Trophoblast cell (in vitro differentiated cells and primary cell): Measurements from ENCODE around the gene TEX2.

ENCODE experiments used
- DNase-seq, 2 donors: peaks; one replicate each; pipeline ENCODE4 v3.0.0-alpha.2; 2016
- H2AFZ ChIP-seq: 2 replicates; pipeline ENCODE4 v1.6.1; 2013; ENCODE audit warnings: low read length, moderate library complexity, mild to moderate bottlenecking; ENCODE audit not compliant: insufficient read depth, poor library complexity
- H2AK5ac ChIP-seq: 2 replicates; pipeline ENCODE4 v1.6.1; 2013; ENCODE audit warnings: mild to moderate bottlenecking, low read length
- H2BK120ac ChIP-seq: 2 replicates; pipeline ENCODE4 v1.6.1; 2013; ENCODE audit warnings: low read length, mild to moderate bottlenecking, moderate library complexity; ENCODE audit not compliant: insufficient read depth, poor library complexity
- H2BK12ac ChIP-seq: 2 replicates; pipeline ENCODE4 v1.6.1; 2013; ENCODE audit warnings: mild to moderate bottlenecking, low read length, moderate library complexity
- H2BK5ac ChIP-seq: 2 replicates; pipeline ENCODE4 v1.6.1; 2013; ENCODE audit warnings: low read length, low read depth, moderate library complexity, mild to moderate bottlenecking; ENCODE audit not compliant: poor library complexity
- H3K14ac ChIP-seq: 2 replicates; pipeline ENCODE4 v1.6.1; 2013; ENCODE audit warnings: mild to moderate bottlenecking, low read length
- H3K18ac ChIP-seq: 2 replicates; pipeline ENCODE4 v1.6.1; 2013; ENCODE audit warnings: mild to moderate bottlenecking, low read length
- H3K23ac ChIP-seq: 2 replicates; pipeline ENCODE4 v1.6.1; 2013; ENCODE audit warnings: low read length
- H3K27ac ChIP-seq: 2 replicates; pipeline ENCODE4 v1.5.1; 2013; ENCODE audit warnings: low read depth, mild to moderate bottlenecking, inconsistent platforms, low read length, moderate library complexity
- H3K27me3 ChIP-seq: 2 replicates; pipeline ENCODE4 v1.6.1; 2013; ENCODE audit warnings: inconsistent platforms, mild to moderate bottlenecking, low read length, moderate library complexity; ENCODE audit not compliant: insufficient read depth
- H3K36me3 ChIP-seq, 2 experiments: 1 replicate in 1 of 2; 2 replicates in 1 of 2; pipeline ENCODE4 v1.6.1; 2013; ENCODE audit warnings: low read length in 2 of 2, mild to moderate bottlenecking in 2 of 2, moderate library complexity in 1 of 2; ENCODE audit not compliant: insufficient read depth in 2 of 2, control insufficient read depth in 1 of 2
- H3K4ac ChIP-seq: 2 replicates; pipeline ENCODE4 v1.6.1; 2013; ENCODE audit warnings: low read depth, mild to moderate bottlenecking, low read length, moderate library complexity
- H3K4me1 ChIP-seq, 2 experiments: 1 replicate in 1 of 2; 2 replicates in 1 of 2; pipeline ENCODE4 v1.6.1; 2013; ENCODE audit warnings: low read length in 2 of 2, mild to moderate bottlenecking in 2 of 2, moderate library complexity in 1 of 2; ENCODE audit not compliant: insufficient read depth in 2 of 2, control insufficient read depth in 1 of 2
- H3K4me2 ChIP-seq: 2 replicates; pipeline ENCODE4 v1.6.1; 2013; ENCODE audit warnings: inconsistent platforms, mild to moderate bottlenecking, low read length, moderate library complexity
- H3K4me3 ChIP-seq: 2 replicates; pipeline ENCODE4 v1.5.1; 2013; ENCODE audit warnings: mild to moderate bottlenecking, low read depth, low read length, inconsistent platforms
- H3K79me1 ChIP-seq: one replicate; pipeline ENCODE4 v1.6.1; 2013; ENCODE audit warnings: low read length
- H3K79me2 ChIP-seq: 2 replicates; pipeline ENCODE4 v1.6.1; 2013; ENCODE audit warnings: low read length, mild to moderate bottlenecking; ENCODE audit not compliant: control insufficient read depth, insufficient read depth, poor library complexity
- H3K9ac ChIP-seq: 2 replicates; pipeline ENCODE4 v1.6.1; 2013; ENCODE audit warnings: mild to moderate bottlenecking, low read length
- H3K9me3 ChIP-seq: 2 replicates; pipeline ENCODE4 v1.6.1; 2013; ENCODE audit warnings: low read depth, mild to moderate bottlenecking, control low read depth, inconsistent platforms, low read length; ENCODE audit not compliant: insufficient read depth
- H4K12ac ChIP-seq: 2 replicates; pipeline ENCODE4 v1.6.1; 2013; ENCODE audit warnings: low read depth, mild to moderate bottlenecking, low read length, moderate library complexity
- H4K8ac ChIP-seq: 2 replicates; pipeline ENCODE4 v1.6.1; 2013; ENCODE audit warnings: low read depth, mild to moderate bottlenecking, low read length, moderate library complexity
- H4K91ac ChIP-seq: one replicate; pipeline ENCODE4 v1.6.1; 2013; ENCODE audit warnings: low read depth, mild to moderate bottlenecking, low read length, moderate library complexity
- WGBS: extraction: QIAGEN DNeasy Blood & Tissue Kit; methylation state at CpG from one replicate; pipeline ENCODE4 v1.1.7; 2013; ENCODE audit warnings: missing lambda C conversion rate; ENCODE audit not compliant: insufficient read length, insufficient coverage; ENCODE audit errors: extremely low coverage; 5-methylcytosine and 5-hydroxymethylcytosine counted together

Gene TEX2

GRCh38 chr17:64145375-64145750 lies 117.7 kb downstream of the TEX2 start:
- H3K18ac ChIP-seq, result no peak overlapping the region

DNA sequence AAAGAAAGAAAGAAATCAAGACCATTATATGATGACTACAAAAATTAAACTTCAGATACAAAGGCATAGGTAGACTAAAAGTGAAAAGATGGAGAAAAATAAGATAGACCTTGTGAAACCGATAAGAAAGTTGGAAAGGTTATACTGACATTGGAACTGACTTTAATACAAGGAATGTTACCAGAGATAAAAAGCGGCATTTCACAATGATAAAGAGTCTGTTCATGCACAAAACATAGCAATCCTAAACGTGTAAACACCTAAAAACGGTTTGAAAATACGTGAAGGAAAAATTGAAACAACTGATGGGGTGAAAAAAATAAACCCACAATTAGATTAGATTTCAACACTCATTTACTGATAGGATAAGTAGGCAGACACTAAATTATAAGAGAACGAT lies 123.5 kb downstream of the TEX2 start:
- Histone ChIP-seq H3K18ac (no peak overlapping the region), H2AFZ (no peak overlapping the region), H2AK5ac (no peak overlapping the region), H3K79me2 (no peaks in the 10 kb centered on the region), H3K4ac (no peak overlapping the region), H3K36me3 (no peaks in the 10 kb centered on the region), H3K9ac (no peak overlapping the region), H2BK5ac (no peak overlapping the region), H4K91ac (no peak overlapping the region), H4K12ac (no peak overlapping the region), H3K4me2 (no peak overlapping the region), H3K27ac (no peak overlapping the region), H3K4me1 (no peaks in the 10 kb centered on the region), H3K9me3 (no peaks in the 10 kb centered on the region), H2BK12ac (no peak overlapping the region), H3K23ac (no peak overlapping the region), H2BK120ac (no peak overlapping the region), H3K4me3 (no peak overlapping the region), H3K14ac (no peak overlapping the region), H3K27me3 (no peaks in the 10 kb centered on the region), H3K79me1 (no peaks in the 10 kb centered on the region), H4K8ac (no peak overlapping the region)
- no peak for DNase-seq
- no CpG with 5 or more reads among the region's 6 CpGs for WGBS

More at GRCh38 chr17:64145375-64145750, 117.7 kb downstream of the TEX2 start:
- H3K4ac ChIP-seq, result no peak overlapping the region
- H3K23ac ChIP-seq, result no peak overlapping the region
- no peak overlapping the region for H4K12ac ChIP-seq
- H2AFZ ChIP-seq, result peak overlapping the region; percentile 47
- H3K27ac ChIP-seq, result peak overlapping the region; percentile 20
- peak overlapping the region; percentile 78 for H3K4me2 ChIP-seq
- no peak overlapping the region for H2AK5ac ChIP-seq
- H3K9ac ChIP-seq, result peak overlapping the region; percentile 46
- peak overlapping the region; percentile 67 for H4K8ac ChIP-seq
- no peak overlapping the region for H3K14ac ChIP-seq
- H2BK5ac ChIP-seq, result no peak overlapping the region
- peaks cover 8% of the 10 kb centered on the region for H3K79me1 ChIP-seq
- WGBS, result no CpG with 5 or more reads among the region's 15 CpGs
- H3K27me3 ChIP-seq, result no peaks in the 10 kb centered on the region
- peak overlapping the region; percentile 54 for H3K4me3 ChIP-seq
- H3K4me1 ChIP-seq, result peaks cover 2 to 3% of the 10 kb centered on the region in 2 experiments
- no peak for DNase-seq
- no peak overlapping the region for H2BK120ac ChIP-seq
- H3K9me3 ChIP-seq, result no peaks in the 10 kb centered on the region
- H3K79me2 ChIP-seq, result peaks cover 8% of the 10 kb centered on the region
- no peak overlapping the region for H4K91ac ChIP-seq
- H3K36me3 ChIP-seq, result peaks cover 8 to 13% of the 10 kb centered on the region in 2 experiments
- no peak overlapping the region for H2BK12ac ChIP-seq

DNA sequence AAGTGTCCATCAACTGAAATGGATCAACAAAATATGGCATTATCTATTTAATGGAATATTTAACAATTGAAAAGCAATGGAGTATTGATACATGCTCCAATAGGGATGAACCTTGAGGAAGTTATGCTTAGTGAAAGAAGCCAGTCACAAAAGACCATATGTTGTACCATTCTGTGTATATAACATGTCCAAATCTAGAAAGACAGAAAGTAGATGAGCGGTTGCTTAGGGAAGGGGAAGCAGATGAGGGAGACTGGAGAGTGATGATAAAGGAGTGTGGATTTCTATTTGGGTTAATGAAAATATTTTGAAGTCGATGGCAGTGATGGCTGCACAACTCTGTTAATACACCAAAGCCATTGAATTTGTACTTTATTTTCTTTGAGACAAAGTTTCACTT lies 124.6 kb downstream of the TEX2 start:
- 100% methylated on average over 1 of the region's 2 CpGs for WGBS
- Histone ChIP-seq H4K12ac (no peak overlapping the region), H3K27ac (no peak overlapping the region), H3K14ac (no peak overlapping the region), H2BK5ac (no peak overlapping the region), H4K8ac (no peak overlapping the region), H3K36me3 (no peaks in the 10 kb centered on the region), H3K27me3 (no peaks in the 10 kb centered on the region), H2AFZ (no peak overlapping the region), H2BK12ac (no peak overlapping the region), H3K9ac (no peak overlapping the region), H3K79me2 (no peaks in the 10 kb centered on the region), H3K9me3 (no peaks in the 10 kb centered on the region), H2AK5ac (no peak overlapping the region), H3K4me2 (no peak overlapping the region), H3K23ac (no peak overlapping the region), H2BK120ac (no peak overlapping the region), H3K79me1 (no peaks in the 10 kb centered on the region), H3K4ac (no peak overlapping the region), H4K91ac (no peak overlapping the region), H3K18ac (no peak overlapping the region), H3K4me3 (no peak overlapping the region), H3K4me1 (no peaks in the 10 kb centered on the region)
- DNase-seq, result no peak

- H3K23ac ChIP-seq, result no peak overlapping the region
- H3K4me2 ChIP-seq, result no peak overlapping the region
- no peaks in the 10 kb centered on the region for H3K27me3 ChIP-seq
- WGBS, result no CpG with 5 or more reads among the region's 6 CpGs
- no peak overlapping the region for H4K8ac ChIP-seq
- no peak overlapping the region for H3K14ac ChIP-seq
- H3K9me3 ChIP-seq, result no peaks in the 10 kb centered on the region
- H3K18ac ChIP-seq, result no peak overlapping the region
- H4K91ac ChIP-seq, result no peak overlapping the region
- H3K79me2 ChIP-seq, result peaks cover 2% of the 10 kb centered on the region
- no peak overlapping the region for H3K27ac ChIP-seq
- no peak overlapping the region for H2BK120ac ChIP-seq
- H4K12ac ChIP-seq, result no peak overlapping the region
- DNase-seq, result no peak
- no peak overlapping the region for H3K4me3 ChIP-seq
- H3K4me1 ChIP-seq, result peaks cover 6% of the 10 kb centered on the region in 2 experiments
- H2BK5ac ChIP-seq, result no peak overlapping the region
- H3K4ac ChIP-seq, result no peak overlapping the region
- no peak overlapping the region for H2AFZ ChIP-seq
- H3K9ac ChIP-seq, result no peak overlapping the region
- no peaks in the 10 kb centered on the region for H3K36me3 ChIP-seq
- peaks cover 5% of the 10 kb centered on the region for H3K79me1 ChIP-seq
- H2AK5ac ChIP-seq, result no peak overlapping the region
- no peak overlapping the region for H2BK12ac ChIP-seq
Measured at GRCh38 chr17:64135000-64135399, 128.1 kb downstream of the TEX2 start.
